H1 (cell line): ENCODE data around the gene SLC22A3. TPM values are rescaled to one million over a fixed set of nuclear protein-coding genes. Genes with fewer than 3 reads are reported as not detected.

Source experiments
- CTCF ChIA-PET: fragments of 300-600 bp; sonication (Branson Sonifier 250); formaldehyde crosslinking; loops from one replicate; lab custom pipeline; 2021; ENCODE audit not compliant: partially characterized antibody; lab: Charles Lee
- POLR2A ChIA-PET: fragments of 300-600 bp; sonication (Branson Sonifier 250); formaldehyde crosslinking; loops from one replicate; lab custom pipeline; 2021; ENCODE audit warnings: inconsistent platforms; ENCODE audit not compliant: partially characterized antibody; lab: Charles Lee
- DNase-seq, 2 experiments: peaks; one replicate each; pipeline versions ENCODE4 v3.0.0 to v3.0.0-alpha.2; 2010 to 2022; ENCODE audit warnings: low spot score in 2 of 2, low read depth in 1 of 2, mixed read lengths in 1 of 2
- FAIRE-seq: peaks from 2 replicates; lab custom pipeline; 2011; peaks lifted over from hg19 to GRCh38; lab: Jason Lieb, UNC
- H2AFZ ChIP-seq: 2 replicates; pipeline ENCODE4 v1.8.1; 2012; ENCODE audit warnings: low read length, inconsistent platforms
- H2AK5ac ChIP-seq: 2 replicates; pipeline ENCODE4 v1.6.1; 2013; ENCODE audit warnings: low read depth, low read length
- H2BK120ac ChIP-seq: replicated peaks from 2 replicates; pipeline ENCODE3; 2013; ENCODE audit warnings: low read depth, low read length, inconsistent platforms
- H2BK12ac ChIP-seq: 2 replicates; pipeline ENCODE4 v1.6.1; 2013; ENCODE audit warnings: low read depth, low read length
- H2BK15ac ChIP-seq: 2 replicates; pipeline ENCODE4 v1.6.1; 2013; ENCODE audit warnings: low read length
- H2BK20ac ChIP-seq: 2 replicates; pipeline ENCODE4 v1.6.1; 2013; ENCODE audit warnings: low read length
- H2BK5ac ChIP-seq: 2 replicates; pipeline ENCODE4 v1.6.1; 2013; ENCODE audit warnings: low read depth, low read length
- H3K14ac ChIP-seq: 2 replicates; pipeline ENCODE4 v1.6.1; 2013; ENCODE audit warnings: inconsistent platforms; ENCODE audit not compliant: insufficient read length
- H3K18ac ChIP-seq: 2 replicates; pipeline ENCODE4 v1.6.1; 2013; ENCODE audit warnings: low read length; ENCODE audit errors: extremely low read depth
- H3K23ac ChIP-seq: 2 replicates; pipeline ENCODE4 v1.6.1; 2013; ENCODE audit warnings: inconsistent platforms; ENCODE audit not compliant: insufficient read length
- H3K23me2 ChIP-seq: 2 replicates; pipeline ENCODE4 v1.6.1; 2013; ENCODE audit warnings: low read depth, low read length
- H3K27ac ChIP-seq: 2 replicates; pipeline ENCODE4 v1.6.1; 2011; ENCODE audit warnings: low read depth, low read length, inconsistent platforms
- H3K27me3 ChIP-seq, 4 experiments: replicated peaks in 1 of 4; 1 replicate in 1 of 4; 2 replicates in 3 of 4; pipeline versions ENCODE4 v1.6.1 to v1.8.1; 2011 to 2013; ENCODE audit warnings: low read length in 3 of 4, mild to moderate bottlenecking in 3 of 4, inconsistent platforms in 2 of 4, mixed read lengths in 2 of 4, moderate library complexity in 1 of 4; ENCODE audit not compliant: control insufficient read depth in 3 of 4, insufficient read depth in 3 of 4; ENCODE audit errors: extremely low read depth in 1 of 4
- H3K36me3 ChIP-seq, 4 experiments: 2 replicates each; pipeline versions ENCODE4 v1.6.1 to v1.8.1; 2011 to 2013; ENCODE audit warnings: mild to moderate bottlenecking in 4 of 4, low read length in 3 of 4, moderate library complexity in 2 of 4, control low read depth in 1 of 4, inconsistent platforms in 1 of 4; ENCODE audit not compliant: insufficient read depth in 4 of 4, control insufficient read depth in 2 of 4
- H3K4ac ChIP-seq: replicated peaks from 2 replicates; pipeline ENCODE3; 2013; ENCODE audit warnings: low read length, low read depth, mixed read lengths, inconsistent platforms; ENCODE audit not compliant: insufficient read length
- H3K4me1 ChIP-seq, 4 experiments: replicated peaks in 1 of 4; 1 replicate in 1 of 4; 2 replicates in 3 of 4; pipeline versions ENCODE4 v1.6.1 to v1.8.1; 2011 to 2013; ENCODE audit warnings: low read length in 3 of 4, inconsistent platforms in 2 of 4, mixed read lengths in 1 of 4; ENCODE audit not compliant: insufficient read depth in 4 of 4, control insufficient read depth in 3 of 4
- H3K4me2 ChIP-seq, 2 experiments: 2 replicates each; pipeline versions ENCODE4 v1.6.1 to v1.8.1; 2011 to 2013; ENCODE audit warnings: low read depth in 2 of 2, low read length in 2 of 2, control low read depth in 1 of 2, inconsistent platforms in 1 of 2, mild to moderate bottlenecking in 1 of 2; ENCODE audit not compliant: insufficient read depth in 1 of 2
- H3K4me3 ChIP-seq, 4 experiments: fragments of 200-600, 300-600 bp in 1 of 4; sonication (generic), shearing (Covaris generic), sonication (Bioruptor Twin) in 1 of 4; 2 replicates each; pipeline versions ENCODE4 v1.5.1 to v1.8.1; 2011 to 2016; ENCODE audit warnings: low read length in 4 of 4, low read depth in 3 of 4, control low read depth in 2 of 4, inconsistent platforms in 2 of 4, mild to moderate bottlenecking in 2 of 4, mixed read lengths in 1 of 4, moderate library complexity in 1 of 4; ENCODE audit not compliant: insufficient read depth in 2 of 4; ENCODE audit errors: extremely low read depth in 1 of 4
- H3K56ac ChIP-seq: replicated peaks from 2 replicates; pipeline ENCODE3; 2013; ENCODE audit warnings: low read depth, mild to moderate bottlenecking, mixed read lengths, low read length, inconsistent platforms; ENCODE audit not compliant: insufficient read length
- H3K79me1 ChIP-seq: 2 replicates; pipeline ENCODE4 v1.6.1; 2013; ENCODE audit warnings: low read depth, low read length, control low read depth
- H3K79me2 ChIP-seq, 2 experiments: 2 replicates each; pipeline versions ENCODE4 v1.6.1 to v1.8.1; 2012 to 2013; ENCODE audit warnings: low read length in 2 of 2, mild to moderate bottlenecking in 2 of 2, inconsistent platforms in 1 of 2; ENCODE audit not compliant: insufficient read depth in 2 of 2, control insufficient read depth in 1 of 2
- H3K9ac ChIP-seq, 4 experiments: replicated peaks in 1 of 4; 1 replicate in 1 of 4; 2 replicates in 3 of 4; pipeline versions ENCODE4 v1.6.1 to v1.8.1; 2011 to 2013; ENCODE audit warnings: low read depth in 3 of 4, low read length in 3 of 4, control low read depth in 2 of 4, mild to moderate bottlenecking in 2 of 4, moderate library complexity in 2 of 4, inconsistent platforms in 1 of 4; ENCODE audit errors: extremely low read depth in 1 of 4
- H3K9me3 ChIP-seq, 2 experiments: 2 replicates each; pipeline versions ENCODE4 v1.6.1 to v1.8.1; 2012 to 2013; ENCODE audit warnings: mild to moderate bottlenecking in 2 of 2, moderate library complexity in 2 of 2, control low read depth in 1 of 2, inconsistent platforms in 1 of 2, low read depth in 1 of 2, low read length in 1 of 2, mixed read lengths in 1 of 2; ENCODE audit not compliant: insufficient read depth in 2 of 2
- H4K20me1 ChIP-seq, 2 experiments: replicated peaks in 1 of 2; 2 replicates each; pipeline versions ENCODE3 to v1.8.1; 2011 to 2013; ENCODE audit warnings: inconsistent platforms in 2 of 2, low read length in 2 of 2, mild to moderate bottlenecking in 1 of 2; ENCODE audit not compliant: insufficient read depth in 2 of 2, control insufficient read depth in 1 of 2
- H4K5ac ChIP-seq: 2 replicates; pipeline ENCODE4 v1.6.1; 2013; ENCODE audit warnings: low read length, low read depth, mixed read lengths, inconsistent platforms; ENCODE audit not compliant: insufficient read length
- H4K8ac ChIP-seq: 2 replicates; pipeline ENCODE4 v1.8.0; 2013; ENCODE audit warnings: mild to moderate bottlenecking, moderate library complexity, low read length, inconsistent platforms; ENCODE audit not compliant: insufficient read depth; ENCODE audit errors: extremely low read depth
- H4K91ac ChIP-seq: replicated peaks from 2 replicates; pipeline ENCODE3; 2013; ENCODE audit warnings: low read length, mixed read lengths, inconsistent platforms; ENCODE audit not compliant: insufficient read length
- CEBPB ChIP-seq: IDR thresholded peaks from 2 replicates; pipeline ENCODE4 v1.6.1; 2012; ENCODE audit warnings: low read depth, low read length
- EP300 ChIP-seq, 2 experiments: IDR thresholded peaks; 1 replicate in 1 of 2; 2 replicates in 1 of 2; pipeline ENCODE4 v1.6.1; 2011 to 2012; ENCODE audit warnings: low read depth in 2 of 2, low read length in 2 of 2, mild to moderate bottlenecking in 2 of 2, borderline replicate concordance in 1 of 2, inconsistent platforms in 1 of 2, moderate library complexity in 1 of 2
- WGBS, 2 experiments: shearing (Covaris generic) in 1 of 2; methylation state at CpG; one replicate each; pipeline versions ENCODE4 v1.1.6 to v1.1.7; 2013 to 2015; ENCODE audit warnings: low lambda C conversion rate in 2 of 2, mixed read lengths in 2 of 2, inconsistent platforms in 1 of 2, low coverage in 1 of 2, missing lambda C conversion rate in 1 of 2; ENCODE audit not compliant: insufficient replicate concordance in 2 of 2, insufficient coverage in 1 of 2, insufficient read length in 1 of 2; ENCODE audit errors: extremely low coverage in 1 of 2, missing lambda C conversion rate in 1 of 2; 5-methylcytosine and 5-hydroxymethylcytosine counted together
- polyA plus RNA-seq, 7 experiments: library from polyadenylated mRNA; depleted of rRNA in 3 of 7; stranded (reverse) in 5 of 7; unstranded in 2 of 7; fragments of >200 nt in 5 of 7; fragments of 200-250 nt in 2 of 7; gene quantifications; 1 replicate in 5 of 7; 2 replicates in 1 of 7; 4 replicates in 1 of 7; pipeline versions ENCODE4 v1.2.1 to v1.2.3, GENCODE V29; 2011 to 2013; ENCODE audit warnings: missing spikeins in 2 of 7, mixed read lengths in 2 of 7
- total RNA-seq: library from RNA; stranded (reverse); fragmentation: NEBNext Ultra II Directional; extraction: Animal tissue kit (Norgen Biotek cat#: 25700); gene quantifications from 2 replicates; pipeline ENCODE4 v1.2.1, GENCODE V29; 2021

SLC22A3 gene
- total and polyA plus RNA-seq, 2 of the 8 experiments (the other 6 are each of a cell fraction or from before 2014, with no cell fraction given), result 1.0 to 2.9 TPM

DNA sequence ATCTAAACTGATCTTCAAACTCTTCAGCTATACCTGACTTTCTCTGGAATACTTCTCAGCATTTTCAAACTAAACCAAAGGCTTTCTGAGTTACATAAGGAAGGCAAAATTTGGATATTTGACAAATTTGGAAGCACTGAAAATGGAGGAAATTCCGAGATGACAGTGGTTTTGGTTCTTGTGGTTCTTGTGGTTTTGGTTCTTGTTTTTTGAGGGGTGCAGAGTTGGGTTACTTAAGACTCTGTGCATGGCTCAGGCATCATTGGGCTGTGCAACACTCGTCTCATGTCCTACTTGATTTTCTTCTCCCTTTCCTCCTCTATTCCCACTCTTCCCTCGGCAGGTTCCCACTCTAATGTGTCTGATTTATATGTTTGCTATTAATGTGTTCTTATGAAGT is 78.0 kb downstream of the SLC22A3 start:
- WGBS, 2 experiments, result 87% methylated on average over 3 of the region's 3 CpGs; no CpG with 5 or more reads in 1 of the 2 experiments
- Histone ChIP-seq H2BK120ac (no peak overlapping the region), H4K5ac (no peak overlapping the region), H3K4ac (no peak overlapping the region), H2BK15ac (no peak overlapping the region), H3K14ac (no peak overlapping the region), H3K23ac (no peak overlapping the region), H3K4me1 (peaks cover 0 to 11% (median 6%) of the 10 kb centered on the region in 4 experiments; a peak in 5 of 7 replicates), H3K36me3 (no peaks in the 10 kb centered on the region), H4K20me1 (no peaks in the 10 kb centered on the region), H3K9me3 (no peaks in the 10 kb centered on the region), H3K18ac (no peak overlapping the region), H3K27me3 (no peaks in the 10 kb centered on the region), H3K79me2 (no peaks in the 10 kb centered on the region), H3K4me2 (no peak overlapping the region), H3K23me2 (peaks cover 1% of the 10 kb centered on the region; the same call in 1 of the 2 replicates), H2AK5ac (no peak overlapping the region), H3K27ac (no peak overlapping the region), H4K8ac (no peak overlapping the region), H2BK12ac (no peak overlapping the region), H4K91ac (no peak overlapping the region), H2BK20ac (no peak overlapping the region), H2BK5ac (no peak overlapping the region), H3K56ac (no peak overlapping the region), H3K4me3 (no peak overlapping the region), H3K79me1 (no peaks in the 10 kb centered on the region), H2AFZ (no peak overlapping the region), H3K9ac (no peak overlapping the region)
- DNase-seq (no peak), FAIRE-seq (no peak)
- ChIA-PET POLR2A (no interaction called here), CTCF (no interaction called here)
- TF ChIP-seq CEBPB (no peak), EP300 (IDR thresholded peaks at IDR 0.05; ENCODE audit: borderline replicate concordance in 1 of 2, low read depth in 2 of 2, low read length in 2 of 2) (no peak)
